ENCODE measurements around the gene KIAA0040.
"Not testable (repeated sequence)": the region's sequence is repeated elsewhere in the genome, so short reads cannot be mapped to it uniquely, and the experiment has no call there.

Gene KIAA0040

GRCh38 chr1:175108331-175108820 is 84.2 kb downstream of the KIAA0040 start:
- DNase-seq (ENCODE audit: low read depth in 1 of 2, low spot score in 1 of 2): not testable (repeated sequence)
